ENCODE measurements around the gene TMEM163.

GRCh38 chr2:134693359-134694330 lies 25.2 kb downstream of the TMEM163 start:
- TF ChIP-seq CTCF (IDR thresholded peaks at IDR 0.05) (no peak), POLR2AphosphoS5 (IDR thresholded peaks at IDR 0.05) (no peak), POLR2A (IDR thresholded peaks at IDR 0.05) (no peak)
